BE2C (cell line): Measurements from ENCODE around the gene EPHA3.

Experiments used
- DNase-seq: peaks from one replicate; pipeline ENCODE4 v3.0.0-alpha.2; 2020
- H3K27me3 ChIP-seq: fragments of 250-450 bp; sonication (Bioruptor Pico); 2 replicates; pipeline ENCODE4 v1.5.1; 2020; ENCODE audit warnings: mild to moderate bottlenecking
- H3K36me3 ChIP-seq: fragments of 250-450 bp; sonication (Bioruptor Pico); 2 replicates; pipeline ENCODE4 v1.5.1; 2020; ENCODE audit warnings: mild to moderate bottlenecking
- H3K4me1 ChIP-seq: fragments of 250-450 bp; sonication (Bioruptor Pico); 2 replicates; pipeline ENCODE4 v1.5.1; 2020
- H3K4me3 ChIP-seq: 2 replicates; pipeline ENCODE4 v1.5.1; 2011; ENCODE audit warnings: low read depth, low read length
- H3K9me3 ChIP-seq: fragments of 250-450 bp; sonication (Bioruptor Pico); 2 replicates; pipeline ENCODE4 v1.5.1; 2020
- TF ChIP-seq, protein P1 (sequence below): IDR thresholded peaks from 2 replicates; pipeline ENCODE4 v1.5.1; 2012; ENCODE audit warnings: mild to moderate bottlenecking, low read depth, low read length

EPHA3 gene

DNA sequence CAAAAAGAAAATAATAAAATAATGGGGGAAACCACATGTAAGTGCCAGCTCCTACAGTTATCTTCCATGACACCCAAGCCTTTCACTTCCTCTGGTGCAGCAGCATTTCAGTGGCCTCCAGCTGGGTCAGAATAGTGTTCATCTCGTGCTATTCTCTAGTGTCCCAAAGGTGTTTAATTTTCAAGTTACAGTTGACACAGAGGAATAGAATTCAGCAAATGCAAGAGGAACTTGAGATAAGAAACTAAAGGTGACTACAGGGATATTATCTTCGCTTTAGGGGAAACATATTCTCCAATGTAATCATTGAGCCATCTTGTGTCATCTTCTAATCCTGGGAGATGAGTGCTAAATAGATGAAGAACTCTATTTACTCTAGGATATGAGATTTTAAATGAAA lies 212.8 kb downstream of the EPHA3 start:
- TF ChIP-seq, protein P1, sequence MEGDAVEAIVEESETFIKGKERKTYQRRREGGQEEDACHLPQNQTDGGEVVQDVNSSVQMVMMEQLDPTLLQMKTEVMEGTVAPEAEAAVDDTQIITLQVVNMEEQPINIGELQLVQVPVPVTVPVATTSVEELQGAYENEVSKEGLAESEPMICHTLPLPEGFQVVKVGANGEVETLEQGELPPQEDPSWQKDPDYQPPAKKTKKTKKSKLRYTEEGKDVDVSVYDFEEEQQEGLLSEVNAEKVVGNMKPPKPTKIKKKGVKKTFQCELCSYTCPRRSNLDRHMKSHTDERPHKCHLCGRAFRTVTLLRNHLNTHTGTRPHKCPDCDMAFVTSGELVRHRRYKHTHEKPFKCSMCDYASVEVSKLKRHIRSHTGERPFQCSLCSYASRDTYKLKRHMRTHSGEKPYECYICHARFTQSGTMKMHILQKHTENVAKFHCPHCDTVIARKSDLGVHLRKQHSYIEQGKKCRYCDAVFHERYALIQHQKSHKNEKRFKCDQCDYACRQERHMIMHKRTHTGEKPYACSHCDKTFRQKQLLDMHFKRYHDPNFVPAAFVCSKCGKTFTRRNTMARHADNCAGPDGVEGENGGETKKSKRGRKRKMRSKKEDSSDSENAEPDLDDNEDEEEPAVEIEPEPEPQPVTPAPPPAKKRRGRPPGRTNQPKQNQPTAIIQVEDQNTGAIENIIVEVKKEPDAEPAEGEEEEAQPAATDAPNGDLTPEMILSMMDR: no peak
- no peaks in the 10 kb centered on the region for H3K27me3 ChIP-seq
- DNase-seq: no peak
- no peak overlapping the region for H3K4me3 ChIP-seq
- no peaks in the 10 kb centered on the region for H3K9me3 ChIP-seq
- H3K36me3 ChIP-seq: no peaks in the 10 kb centered on the region
- H3K4me1 ChIP-seq: no peaks in the 10 kb centered on the region

DNA sequence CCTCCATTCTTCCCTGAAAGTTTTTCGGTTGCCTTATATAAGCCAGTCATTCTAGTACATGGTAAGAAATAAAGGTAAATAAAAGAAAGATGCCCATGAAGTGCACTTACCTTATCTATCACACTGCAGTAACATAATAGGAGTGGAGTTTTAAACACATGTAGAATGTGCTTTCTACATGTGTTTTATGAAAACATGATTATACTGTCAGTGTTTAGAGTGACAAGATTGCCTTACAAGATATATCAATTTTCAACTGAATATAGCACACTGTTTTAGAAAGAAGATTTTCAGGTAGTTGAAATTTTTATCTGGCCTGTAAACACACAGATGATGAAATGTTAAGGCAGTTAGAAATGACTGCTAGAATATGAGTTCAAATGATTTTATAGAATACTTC lies 219.6 kb downstream of the EPHA3 start:
- no peak for DNase-seq
- H3K27me3 ChIP-seq: no peaks in the 10 kb centered on the region
- no peak overlapping the region for H3K4me3 ChIP-seq
- TF ChIP-seq, protein P1: no peak
- no peaks in the 10 kb centered on the region for H3K4me1 ChIP-seq
- H3K36me3 ChIP-seq: no peaks in the 10 kb centered on the region
- no peaks in the 10 kb centered on the region for H3K9me3 ChIP-seq

DNA sequence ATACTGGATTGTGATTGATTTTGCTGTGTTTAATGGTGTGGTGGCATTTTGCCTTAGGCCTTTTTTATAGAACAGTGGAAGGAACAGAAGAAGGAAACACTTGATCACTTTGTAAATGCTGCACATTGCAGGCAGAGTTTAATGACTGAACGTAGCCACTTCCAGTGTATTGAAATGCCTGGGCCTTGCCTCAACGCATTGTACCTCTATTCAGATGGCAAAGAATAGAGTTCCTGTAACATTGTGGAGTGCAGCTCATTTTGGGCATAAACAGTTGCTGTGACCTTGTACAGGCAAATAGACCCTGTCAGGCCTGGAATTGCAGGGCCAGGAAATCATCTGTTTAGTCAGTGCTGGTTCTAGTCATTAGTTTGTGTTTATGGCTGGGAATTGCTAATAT lies 225.0 kb downstream of the EPHA3 start:
- TF ChIP-seq, protein P1: no peak
- no peaks in the 10 kb centered on the region for H3K36me3 ChIP-seq
- DNase-seq: no peak
- no peaks in the 10 kb centered on the region for H3K27me3 ChIP-seq
- H3K9me3 ChIP-seq: no peaks in the 10 kb centered on the region
- H3K4me1 ChIP-seq: no peaks in the 10 kb centered on the region
- no peak overlapping the region for H3K4me3 ChIP-seq

DNA sequence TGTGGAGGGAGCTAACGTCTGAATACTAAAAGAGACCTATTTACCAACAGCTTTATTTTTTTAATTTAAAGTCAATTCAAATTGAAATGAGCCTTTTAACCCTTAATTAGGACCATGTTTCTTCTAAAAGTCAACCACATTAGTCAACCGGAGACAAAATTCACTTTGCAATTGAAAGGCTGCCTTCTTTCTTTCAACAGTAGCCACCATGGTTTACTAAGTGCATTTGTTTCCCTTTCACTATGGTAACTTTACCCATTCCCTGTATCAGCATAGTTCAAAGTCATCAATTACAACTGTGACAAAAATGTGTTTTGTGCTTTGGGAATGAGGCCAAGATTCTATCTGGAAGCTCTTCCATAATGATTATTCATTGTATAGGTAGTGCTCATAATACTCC lies 225.4 kb downstream of the EPHA3 start:
- Histone ChIP-seq H3K27me3 (no peaks in the 10 kb centered on the region), H3K9me3 (no peaks in the 10 kb centered on the region), H3K36me3 (no peaks in the 10 kb centered on the region), H3K4me3 (no peak overlapping the region), H3K4me1 (no peaks in the 10 kb centered on the region)
- no peak for DNase-seq
- TF ChIP-seq, protein P1: no peak

DNA sequence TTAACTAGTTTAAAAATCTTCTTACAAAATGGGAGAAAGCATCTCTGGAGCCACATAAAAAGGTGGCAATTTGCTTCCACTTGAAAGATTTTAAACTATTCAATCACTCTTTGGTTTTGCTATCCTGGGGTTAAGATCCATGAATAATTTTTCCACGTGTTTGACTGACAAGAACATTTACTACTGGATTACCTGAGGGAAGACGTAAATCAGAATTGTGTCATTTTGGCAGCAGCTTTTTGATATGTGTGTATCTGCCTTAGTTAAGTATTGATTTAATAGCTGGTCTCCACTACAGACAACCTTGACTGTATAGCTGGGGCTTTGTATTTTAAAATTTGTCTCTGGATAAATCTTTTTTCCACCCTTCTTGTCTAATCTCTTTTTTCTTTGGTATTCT lies 228.3 kb downstream of the EPHA3 start:
- TF ChIP-seq, protein P1: no peak
- Histone ChIP-seq H3K4me3 (no peak overlapping the region), H3K9me3 (no peaks in the 10 kb centered on the region), H3K4me1 (no peaks in the 10 kb centered on the region), H3K27me3 (no peaks in the 10 kb centered on the region), H3K36me3 (no peaks in the 10 kb centered on the region)
- DNase-seq: no peak

DNA sequence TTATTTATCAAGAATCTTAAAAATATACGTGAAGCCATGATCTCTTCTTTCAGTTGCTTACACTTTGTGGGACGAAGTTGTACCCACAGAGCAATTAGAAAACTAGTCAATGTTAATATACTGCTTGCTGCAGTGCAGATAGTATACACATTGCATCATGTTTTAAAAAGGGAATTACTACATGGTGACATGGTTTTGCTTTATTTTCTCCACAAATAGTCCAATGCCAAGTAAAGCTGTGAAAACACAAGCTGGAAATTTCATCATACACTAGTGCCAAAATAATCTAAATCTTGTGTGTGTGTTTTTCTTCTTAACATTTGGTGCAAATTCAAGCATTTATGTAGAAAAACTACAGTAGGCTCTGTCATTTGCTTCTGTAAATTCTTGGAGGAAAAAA lies 233.0 kb downstream of the EPHA3 start:
- Histone ChIP-seq H3K27me3 (no peaks in the 10 kb centered on the region), H3K9me3 (no peaks in the 10 kb centered on the region), H3K4me1 (no peaks in the 10 kb centered on the region), H3K4me3 (no peak overlapping the region), H3K36me3 (no peaks in the 10 kb centered on the region)
- TF ChIP-seq, protein P1: no peak
- DNase-seq: no peak
